GM19193 (cell line): ENCODE measurements around the gene SLC35E3.
A peak's percentile ranks its signal among the peaks of the same experiment; 100 is the strongest.

Experiments used
- POLR2A ChIP-seq: IDR thresholded peaks from 4 replicates; pipeline ENCODE4 v1.6.1; 2011; ENCODE audit not compliant: insufficient read depth, insufficient read length; ENCODE audit errors: extremely low read depth

The SLC35E3 gene

GRCh38 chr12:68803948-68804656 lies 58.1 kb downstream of the SLC35E3 start:
- TF ChIP-seq POLR2A: no peak

GRCh38 chr12:68804657-68805591 lies 58.9 kb downstream of the SLC35E3 start:
- no peak for TF ChIP-seq POLR2A

- no peak for TF ChIP-seq POLR2A
These were observed 59.7 kb downstream of the SLC35E3 start for GRCh38 chr12:68805592-68806120.

GRCh38 chr12:68806488-68807237 lies 60.7 kb downstream of the SLC35E3 start:
- no peak for TF ChIP-seq POLR2A

- TF ChIP-seq POLR2A: peak; percentile 96
These were observed 61.8 kb downstream of the SLC35E3 start, which contains the start of gene MDM2 for GRCh38 chr12:68807576-68808387. Gene MDM2, plus strand, starts transcription at chr12:68808177. Its CDS starts 301 bp downstream, at chr12:68808478.

GRCh38 chr12:68808388-68809189 lies 62.6 kb downstream of the SLC35E3 start:
- TF ChIP-seq POLR2A: peak; percentile 98

- TF ChIP-seq POLR2A: no peak
These were observed 63.4 kb downstream of the SLC35E3 start for GRCh38 chr12:68809190-68810026.

- TF ChIP-seq POLR2A: no peak
These were observed 66.7 kb downstream of the SLC35E3 start for GRCh38 chr12:68812553-68813241.

GRCh38 chr12:68813242-68813593 lies 67.2 kb downstream of the SLC35E3 start:
- peak; percentile 27 for TF ChIP-seq POLR2A

- no peak for TF ChIP-seq POLR2A
These were observed 68.7 kb downstream of the SLC35E3 start for GRCh38 chr12:68814490-68815231.
